HG02840 (cell line): ENCODE results near the gene GRXCR1.

Experiments
- ATAC-seq: cut with Tn5 transposase; IDR thresholded peaks from one replicate; pipeline ENCODE4 v1.9.1; 2021; ENCODE audit warnings: mild to moderate bottlenecking, moderate library complexity, moderate number of reproducible peaks; ENCODE audit not compliant: unreplicated experiment, low FRiP score

The GRXCR1 gene

DNA sequence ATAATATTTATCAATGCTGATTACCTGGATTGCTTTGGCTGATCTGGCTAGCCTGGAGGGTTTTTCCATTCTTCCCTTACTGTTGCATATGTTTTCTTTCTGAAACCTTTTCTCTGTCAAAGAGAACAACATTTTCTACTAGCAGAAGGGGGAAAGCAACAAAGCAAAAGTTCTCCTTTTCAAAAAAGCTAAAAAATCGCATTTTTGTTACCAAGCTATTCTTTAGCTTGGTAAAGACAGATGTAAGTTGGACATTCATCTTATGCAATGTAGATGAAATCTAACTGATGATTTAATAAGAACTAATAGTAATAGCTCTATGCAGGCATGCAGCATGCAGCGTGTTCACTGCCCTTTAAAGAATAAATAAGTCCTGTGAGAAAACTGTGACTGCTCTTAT, at the start of gene GRXCR1:
GRXCR1 (plus strand) TSS at position 301 of the 400 bp plus-strand sequence. CDS start 554 bp downstream, outside the sequence.
- no peak for ATAC-seq

- no peak for ATAC-seq
These were observed 48.8 kb upstream of the GRXCR1 start for GRCh38 chr4:42843694-42844093.

DNA sequence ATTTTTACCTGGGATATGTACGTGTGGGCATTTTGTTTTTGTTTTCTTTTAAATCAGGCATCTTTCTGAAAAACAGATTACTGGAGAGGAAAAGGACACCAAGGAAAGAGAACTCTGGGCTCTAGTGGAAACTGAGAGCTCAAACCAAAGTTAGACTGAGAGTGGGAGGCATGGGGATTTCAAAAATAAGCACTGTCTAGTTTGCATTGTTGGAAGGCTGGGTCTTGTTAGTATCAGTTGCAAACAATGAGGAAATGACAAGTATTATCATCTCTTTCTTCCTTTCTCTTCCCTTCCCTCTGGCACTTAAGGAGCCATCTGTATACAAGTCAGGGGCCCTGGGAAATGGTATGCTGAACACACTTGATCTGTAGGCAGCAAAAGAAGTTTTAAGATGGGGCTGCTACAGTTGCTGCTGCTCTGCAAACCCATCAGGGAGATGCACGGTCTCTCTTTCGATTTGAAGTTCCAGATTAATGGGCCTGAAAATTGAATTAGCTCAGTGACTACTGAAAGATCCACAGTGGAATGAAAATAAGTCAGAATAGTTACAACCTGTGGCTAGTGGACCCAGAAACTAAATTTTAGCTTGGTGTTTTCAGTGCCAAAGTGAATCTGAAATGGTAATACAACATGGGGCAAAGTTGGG, 48.0 kb upstream of the GRXCR1 start:
- no peak for ATAC-seq

- ATAC-seq, result no peak
These were observed 46.9 kb upstream of the GRXCR1 start for GRCh38 chr4:42845586-42845985.

GRCh38 chr4:42855779-42856178, 36.7 kb upstream of the GRXCR1 start:
- no peak for ATAC-seq

- no peak for ATAC-seq
These were observed 26.8 kb upstream of the GRXCR1 start for GRCh38 chr4:42865572-42866189.

GRCh38 chr4:42871261-42871660, 21.3 kb upstream of the GRXCR1 start:
- no peak for ATAC-seq

- no peak for ATAC-seq
These were observed 20.7 kb upstream of the GRXCR1 start for GRCh38 chr4:42871671-42872290.

DNA sequence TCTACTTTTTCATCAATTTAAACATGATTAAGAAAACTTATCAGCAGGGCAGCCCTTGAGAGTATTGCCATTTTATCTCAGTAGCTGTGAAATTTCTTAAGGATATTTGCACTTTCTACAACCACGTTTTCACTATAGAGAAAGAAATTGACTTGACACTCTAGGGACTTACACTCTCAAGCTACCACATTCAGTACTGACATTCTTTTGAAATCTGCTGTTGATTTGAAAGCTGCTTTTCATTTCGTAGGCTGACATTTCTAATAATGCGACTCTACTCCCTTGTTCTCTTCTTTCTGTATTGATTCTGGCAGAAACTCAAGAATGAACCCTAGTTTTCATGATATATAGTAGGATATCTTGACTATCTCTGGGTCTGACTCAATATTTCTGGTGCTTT, 13.7 kb upstream of the GRXCR1 start:
- ATAC-seq, result no peak

- ATAC-seq, result no peak
These were observed 11.3 kb upstream of the GRXCR1 start for GRCh38 chr4:42881253-42881652.

DNA sequence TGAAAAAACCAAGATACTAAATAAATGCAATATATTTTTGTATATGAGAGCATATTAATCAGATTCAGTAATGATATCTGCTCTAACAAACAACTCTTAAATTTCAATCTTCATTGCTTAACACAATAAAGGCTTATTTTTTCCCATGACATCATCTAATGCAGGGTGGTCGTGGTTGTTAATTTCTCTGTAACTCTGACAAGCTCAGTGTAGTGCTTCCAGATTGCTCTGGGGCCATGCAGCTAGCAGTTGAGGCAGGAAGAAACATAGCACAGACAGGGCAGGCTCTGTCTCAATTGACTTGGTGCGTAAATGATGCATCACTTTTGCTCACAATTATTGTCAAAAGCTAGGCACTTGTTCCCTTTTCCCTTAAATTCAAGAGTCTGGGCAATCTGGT, 869 bp upstream of the GRXCR1 start:
- no peak for ATAC-seq

DNA sequence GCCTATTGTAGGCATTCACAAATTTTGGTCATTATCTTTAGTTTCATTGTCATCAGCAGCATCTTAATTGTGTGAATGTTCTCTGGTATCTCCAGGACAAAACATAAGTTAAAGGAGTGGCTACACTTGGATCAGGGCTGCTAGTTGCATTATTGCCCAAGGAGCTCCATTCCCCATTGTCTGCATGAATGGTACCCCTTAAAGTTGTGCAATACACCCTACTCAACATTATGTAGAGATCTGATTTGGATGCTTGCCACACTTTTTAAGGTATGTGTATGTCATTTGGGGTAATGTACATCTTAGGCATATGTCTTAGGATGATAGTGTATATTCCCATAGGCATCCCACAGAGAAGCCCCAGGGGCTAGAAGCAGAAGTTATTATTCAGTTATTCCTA, 2.9 kb downstream of the GRXCR1 start:
- no peak for ATAC-seq

DNA sequence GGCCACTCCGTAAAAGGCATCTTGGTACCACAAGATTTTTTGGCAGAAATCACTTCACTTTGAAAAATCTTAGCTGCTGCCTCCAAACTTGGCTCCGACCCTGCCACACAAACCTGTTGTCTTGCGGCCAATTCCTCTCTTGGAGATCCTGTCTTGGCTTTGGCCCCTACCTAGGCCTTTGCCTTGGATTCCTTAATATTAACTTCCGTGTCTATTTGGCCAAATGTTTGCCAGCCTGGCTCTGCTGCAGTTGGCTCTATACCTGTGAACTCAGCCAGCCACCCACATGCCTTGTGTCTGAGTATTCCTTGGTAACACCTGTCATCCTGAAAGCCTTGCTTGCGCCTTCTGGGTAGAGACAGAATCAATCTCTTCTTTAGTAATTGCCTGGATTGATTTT, 12.5 kb downstream of the GRXCR1 start:
- no peak for ATAC-seq

DNA sequence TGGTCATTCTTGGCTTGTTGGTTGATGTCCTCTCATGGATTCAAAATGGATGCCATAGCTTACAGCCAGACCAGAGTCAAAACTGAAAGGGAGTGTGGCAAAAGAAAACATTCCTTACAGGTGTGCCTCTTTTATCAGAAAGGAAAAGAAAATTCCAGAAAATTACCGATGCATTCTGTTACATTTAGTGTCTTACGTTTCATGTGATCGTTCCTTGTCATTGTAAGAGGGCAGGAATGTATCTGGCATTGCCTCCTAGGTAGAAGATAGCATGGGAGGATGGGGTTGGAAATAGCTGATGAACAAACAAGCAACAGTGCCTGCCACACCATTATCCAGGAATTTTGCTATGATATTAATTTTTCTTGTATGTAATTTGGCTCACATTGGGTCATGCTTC, 13.1 kb downstream of the GRXCR1 start:
- ATAC-seq, result no peak

- ATAC-seq, result no peak
These were observed 13.8 kb downstream of the GRXCR1 start for GRCh38 chr4:42906341-42906740.

- no peak for ATAC-seq
These were observed 14.6 kb downstream of the GRXCR1 start for GRCh38 chr4:42906891-42907759.

GRCh38 chr4:42910459-42910858, 17.9 kb downstream of the GRXCR1 start:
- ATAC-seq, result no peak

GRCh38 chr4:42914937-42915336, 22.4 kb downstream of the GRXCR1 start:
- ATAC-seq, result no peak

- no peak for ATAC-seq
These were observed 23.0 kb downstream of the GRXCR1 start for GRCh38 chr4:42915484-42915883.

DNA sequence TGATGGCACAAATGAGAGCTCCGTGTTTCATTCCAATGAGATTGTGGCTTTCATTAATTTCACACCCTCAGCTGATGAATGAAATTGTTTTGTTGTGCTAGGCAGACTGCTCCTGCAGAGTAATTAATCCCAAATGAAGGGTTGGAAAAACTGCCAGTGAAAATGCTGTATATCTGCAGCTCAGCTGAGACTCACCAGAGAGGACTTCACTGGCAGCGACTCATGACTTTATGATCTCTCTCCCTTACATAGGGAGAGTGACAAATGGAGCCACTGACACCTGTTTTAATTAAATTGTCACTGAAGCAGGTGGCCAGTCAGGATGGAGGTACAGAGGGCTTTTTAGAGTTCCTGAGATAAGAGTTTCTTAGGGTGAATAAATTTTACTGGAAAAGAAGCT, 24.8 kb downstream of the GRXCR1 start:
- ATAC-seq, result no peak

DNA sequence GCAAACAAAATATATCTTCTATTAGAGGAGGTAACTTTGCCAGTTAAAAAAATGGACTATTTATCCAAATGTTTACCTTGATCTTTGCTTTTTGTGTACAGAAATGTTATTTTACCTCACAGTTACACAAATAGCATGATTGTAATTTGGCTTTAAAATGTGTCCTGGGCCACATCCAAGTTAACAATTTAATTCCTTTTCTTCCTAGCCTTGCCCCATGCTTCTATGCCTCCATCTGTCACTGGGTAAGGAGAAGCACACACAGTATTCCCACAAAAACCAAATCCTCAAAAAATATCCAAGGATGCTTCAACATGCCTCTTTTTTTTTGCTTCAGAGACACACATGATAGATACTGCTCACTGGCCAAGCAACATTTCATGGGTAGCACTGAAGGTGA, 30.9 kb downstream of the GRXCR1 start:
- no peak for ATAC-seq
